GM18498 (cell line): ENCODE results near the gene VPS54.
A peak's percentile ranks its signal among the peaks of the same experiment; 100 is the strongest.
"Not testable (repeated sequence)": the region's sequence is repeated elsewhere in the genome, so short reads cannot be mapped to it uniquely, and the experiment has no call there.

Experiments
- ATAC-seq: cut with Tn5 transposase; IDR thresholded peaks from one replicate; pipeline ENCODE4 v1.9.1; 2021; ENCODE audit warnings: mild to moderate bottlenecking, moderate library complexity; ENCODE audit not compliant: unreplicated experiment

VPS54 gene

DNA sequence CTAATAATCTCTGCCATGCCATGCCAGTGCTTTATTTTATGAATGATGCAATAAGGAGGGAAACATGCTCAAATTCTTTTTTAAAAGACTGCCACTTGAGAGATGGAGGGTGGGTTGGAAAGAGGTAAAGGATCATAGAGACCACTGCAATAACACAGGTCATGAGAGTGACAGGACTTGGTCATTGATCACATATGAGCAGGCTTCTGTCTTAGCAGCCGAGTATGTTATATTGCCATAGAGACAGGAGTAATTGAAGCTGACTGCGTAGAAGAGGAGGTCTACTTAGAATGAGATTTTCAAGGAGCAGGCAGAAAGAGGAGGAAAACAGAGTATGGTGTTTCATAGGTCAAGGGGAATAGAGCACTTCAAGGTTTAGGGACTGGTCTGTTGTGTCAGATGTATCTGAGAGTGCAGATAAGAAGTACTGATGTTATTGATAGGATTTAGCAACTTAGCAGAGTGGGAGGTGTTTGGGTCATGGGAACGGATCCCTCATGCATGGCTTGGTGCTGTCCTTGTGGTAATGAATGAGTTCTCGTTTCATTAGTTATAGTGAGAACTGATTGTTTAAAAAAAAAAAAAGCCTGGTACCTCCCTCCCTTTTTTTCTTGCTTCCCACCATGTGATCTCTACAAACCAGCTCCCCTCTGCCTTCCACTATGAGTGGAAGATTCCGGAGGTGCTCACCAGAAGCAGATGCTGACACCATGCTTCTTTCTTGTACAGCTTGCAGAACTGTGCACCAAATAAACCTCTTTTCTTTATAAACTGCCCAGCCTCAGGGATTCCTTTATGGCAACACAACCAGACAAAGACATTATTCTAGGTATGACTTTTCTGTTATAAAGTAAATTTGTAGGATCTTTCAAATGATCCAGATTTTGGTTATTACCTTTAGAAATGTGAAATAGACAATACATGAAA, 144.8 kb downstream of the VPS54 start:
- no peak for ATAC-seq

DNA sequence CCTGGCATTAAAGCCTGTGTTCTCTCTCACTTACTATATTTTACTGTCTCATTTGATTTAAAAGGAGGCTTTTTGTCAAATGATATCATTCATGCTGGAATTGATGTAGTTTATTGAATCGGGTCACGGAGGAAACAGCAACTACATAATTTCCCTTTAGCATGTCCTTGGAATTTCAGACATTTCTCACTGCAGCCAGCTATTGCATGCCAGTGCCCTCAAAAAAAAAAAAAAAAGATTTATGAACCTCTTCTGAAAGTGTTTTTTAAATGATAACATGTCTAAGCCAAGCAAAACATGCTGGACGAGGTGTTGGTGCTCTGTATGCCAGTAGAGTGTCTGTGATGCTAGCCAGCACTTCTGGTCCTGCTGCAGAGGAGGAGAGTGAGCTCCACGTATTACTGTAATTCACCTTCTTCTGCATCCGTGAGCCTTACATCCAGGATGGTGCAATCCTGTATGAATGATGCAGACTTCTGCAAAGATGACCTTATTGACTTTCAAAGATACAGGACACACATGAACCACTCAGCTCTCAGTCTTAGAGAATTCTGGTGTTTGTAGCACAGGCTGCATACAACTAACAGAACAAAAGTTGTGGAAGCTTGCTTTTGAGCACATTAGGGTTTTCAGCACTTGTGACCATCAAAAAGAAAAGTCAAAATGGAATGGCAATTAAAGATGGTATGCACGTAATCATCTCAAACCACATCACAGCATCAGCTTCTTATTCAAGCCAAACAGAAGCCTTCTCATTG, 146.5 kb downstream of the VPS54 start:
- no peak for ATAC-seq

DNA sequence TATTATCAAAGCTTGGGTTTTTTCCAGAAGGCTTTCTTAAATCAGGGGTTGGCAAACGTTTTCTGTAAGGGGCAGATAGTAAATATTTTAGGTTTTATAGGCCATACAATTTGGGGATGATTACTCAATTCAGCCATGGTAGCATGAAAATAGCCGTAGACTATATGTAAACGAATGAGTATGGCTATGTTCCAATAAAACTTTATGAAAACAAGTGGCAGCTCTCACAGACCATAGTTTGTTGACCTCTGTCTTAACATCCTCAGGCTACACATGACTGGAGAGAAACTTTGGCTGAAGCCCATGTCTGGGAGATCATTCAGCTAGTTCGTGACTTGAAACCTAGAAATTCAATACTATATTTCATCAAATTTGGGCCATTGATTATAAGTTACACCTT, 147.4 kb downstream of the VPS54 start:
- ATAC-seq, result no peak

DNA sequence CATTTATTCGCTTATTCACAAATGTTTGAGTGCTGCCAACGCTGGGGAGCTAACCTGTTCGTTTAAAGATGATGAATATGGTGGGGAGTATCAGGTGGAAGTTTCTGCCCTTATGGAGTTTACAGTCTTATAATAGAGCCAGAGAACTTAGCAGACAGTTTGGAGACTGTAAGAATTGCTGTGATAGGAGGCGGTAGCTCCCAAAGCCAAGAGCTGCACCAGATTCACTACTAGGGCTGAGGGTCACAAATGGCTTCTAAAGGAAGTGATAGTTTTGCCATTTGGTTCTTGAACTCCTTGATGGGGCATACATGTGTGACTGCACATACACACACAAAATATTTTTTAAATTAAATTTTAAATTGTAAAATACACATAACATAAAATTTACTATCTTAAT, 148.5 kb downstream of the VPS54 start:
- ATAC-seq, result no peak

DNA sequence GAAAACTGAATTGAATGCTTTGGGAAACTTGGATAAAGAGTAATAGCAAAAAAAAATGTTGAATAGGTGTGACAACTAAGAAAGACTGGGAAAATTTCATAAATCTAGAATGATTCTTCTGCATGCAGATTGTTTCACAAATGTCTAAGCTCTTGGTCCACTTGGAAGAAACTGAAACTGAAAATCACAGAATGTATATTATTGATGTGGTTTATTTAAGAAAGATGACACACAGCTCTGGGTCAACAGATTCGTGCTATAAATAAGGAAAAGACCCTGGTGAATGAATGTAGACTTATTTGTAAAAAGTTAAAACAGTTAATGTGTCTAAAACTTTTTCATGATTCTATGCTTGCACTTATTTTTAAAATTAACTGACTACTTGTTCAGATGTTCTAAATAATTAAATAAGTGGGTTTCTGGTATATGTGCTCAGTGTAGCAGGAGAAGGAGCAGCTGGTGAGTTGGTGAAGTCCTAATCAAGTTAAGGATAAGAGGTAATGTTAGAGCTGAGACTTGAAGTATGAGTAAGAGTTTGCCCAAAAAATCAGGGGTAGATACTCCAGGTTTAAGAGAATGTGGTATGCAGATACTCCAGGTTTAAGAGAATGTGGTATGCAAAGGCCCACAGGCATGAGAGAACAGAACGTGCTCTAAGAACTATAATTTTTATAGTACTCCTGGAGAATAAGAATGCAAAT, 153.1 kb downstream of the VPS54 start:
- peak; percentile 67 for ATAC-seq

DNA sequence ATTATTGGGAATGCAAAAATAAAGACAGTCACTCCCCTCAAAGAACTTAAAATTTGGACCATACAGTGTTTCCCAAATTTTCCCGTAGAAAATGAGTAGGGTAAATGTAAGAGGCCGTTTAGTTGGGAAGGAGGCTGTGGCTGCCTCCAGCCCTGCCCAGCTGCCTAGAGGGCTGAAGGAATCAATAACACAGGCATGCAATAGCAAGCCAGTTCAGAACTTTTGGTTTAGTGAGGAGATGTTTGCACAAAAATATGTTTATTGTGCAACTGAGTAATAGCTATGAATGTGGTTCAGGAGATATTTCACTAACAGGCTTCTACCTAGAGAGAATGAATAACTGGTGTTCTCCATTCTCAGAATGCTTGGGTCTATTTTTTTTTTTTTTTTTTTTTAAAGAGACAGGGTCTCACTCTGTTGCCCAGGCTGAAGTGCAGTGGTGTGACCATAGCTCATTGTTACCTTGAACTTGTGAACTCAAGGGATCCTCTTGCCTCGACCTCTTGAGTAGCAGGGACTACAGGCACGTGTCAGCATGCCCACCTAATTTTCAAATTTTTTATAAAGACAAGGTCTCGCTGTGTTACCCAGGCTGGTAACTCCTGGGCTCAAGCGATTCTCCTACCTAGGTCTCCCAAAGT, 153.9 kb downstream of the VPS54 start:
- no peak for ATAC-seq

DNA sequence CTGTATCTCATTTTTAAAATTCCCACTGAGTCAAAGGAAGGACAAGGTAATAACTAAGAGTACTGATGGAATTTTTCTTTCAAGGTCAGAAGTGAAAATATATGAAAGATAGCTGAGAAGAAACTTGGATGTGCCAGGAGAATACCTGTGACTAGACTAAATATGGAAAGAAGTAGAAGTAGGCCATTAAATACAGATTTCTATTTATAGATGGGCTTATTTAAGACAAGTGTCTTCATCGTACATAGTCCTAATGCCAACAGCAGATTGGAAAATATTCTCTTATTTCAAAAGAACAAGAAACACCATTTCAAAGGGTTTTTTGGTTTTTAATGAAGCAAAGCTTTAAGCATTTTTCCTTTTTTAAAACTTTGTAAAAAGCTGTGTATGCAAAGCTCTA, 155.5 kb downstream of the VPS54 start:
- ATAC-seq, result no peak

DNA sequence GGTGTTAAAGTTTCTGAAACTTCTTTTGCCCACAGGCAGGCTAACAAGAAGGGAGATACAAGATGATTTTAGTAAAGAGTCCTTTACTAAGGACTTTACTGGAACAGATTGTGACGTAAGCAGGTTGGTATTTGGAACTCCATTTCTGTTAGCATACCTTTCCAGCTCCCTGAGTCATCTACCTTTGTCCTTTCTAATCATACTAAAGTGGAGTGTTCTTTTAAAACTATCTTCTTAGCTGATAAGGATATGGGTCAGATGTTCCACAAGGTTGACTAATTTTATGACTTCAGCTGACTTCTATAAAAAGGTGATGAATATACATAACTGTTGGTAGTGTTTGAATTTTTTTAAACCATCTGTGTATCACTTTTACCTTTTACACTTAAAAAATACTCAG, 156.4 kb downstream of the VPS54 start:
- no peak for ATAC-seq

DNA sequence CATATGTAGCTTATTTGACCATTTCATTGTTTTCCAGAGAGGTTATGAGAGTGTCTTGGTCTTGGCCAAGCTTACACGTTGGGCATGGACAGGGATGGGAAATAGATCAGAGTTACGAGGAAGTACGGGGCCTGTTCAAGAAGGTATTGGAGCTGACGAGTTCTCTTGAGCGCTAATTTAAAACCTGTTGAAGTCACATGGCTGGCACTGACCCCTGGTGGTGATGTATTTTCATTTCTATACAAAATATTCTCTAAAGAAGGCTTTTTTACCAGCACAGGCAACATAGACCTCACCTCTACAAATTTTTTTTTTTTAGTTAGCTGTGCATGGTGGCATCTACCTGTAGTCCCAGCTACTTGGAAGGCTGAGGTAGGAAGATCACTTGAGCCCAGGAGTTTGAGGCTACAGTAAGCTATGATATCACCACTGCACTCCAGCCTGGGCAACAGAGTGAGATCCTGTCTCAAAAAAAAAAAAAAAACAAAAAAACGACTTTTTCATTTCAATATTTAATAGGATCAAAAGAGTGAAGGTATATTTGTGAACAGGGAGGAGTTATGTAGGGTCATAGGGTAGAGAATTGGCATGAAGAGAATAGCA, 157.9 kb downstream of the VPS54 start:
- ATAC-seq, result peak; percentile 60

DNA sequence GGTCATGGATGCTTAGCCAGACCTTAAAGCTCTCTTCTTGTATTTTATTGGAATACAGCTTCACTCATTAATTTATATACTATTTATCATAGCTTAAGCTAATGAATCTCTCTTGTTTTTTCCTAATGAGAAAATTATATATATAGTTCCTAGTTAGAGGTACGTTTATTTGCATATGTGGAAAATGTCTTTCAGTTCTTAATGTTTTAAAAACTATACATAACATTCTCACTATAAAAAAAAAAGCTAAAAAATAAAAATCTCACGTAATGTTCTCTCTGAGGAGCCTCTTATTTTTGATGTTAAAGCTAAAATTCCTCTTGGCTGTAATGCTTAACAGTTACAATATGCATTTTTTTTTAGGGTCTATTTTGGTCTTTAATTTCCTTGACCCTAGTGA, 160.9 kb downstream of the VPS54 start:
- ATAC-seq, result no peak

DNA sequence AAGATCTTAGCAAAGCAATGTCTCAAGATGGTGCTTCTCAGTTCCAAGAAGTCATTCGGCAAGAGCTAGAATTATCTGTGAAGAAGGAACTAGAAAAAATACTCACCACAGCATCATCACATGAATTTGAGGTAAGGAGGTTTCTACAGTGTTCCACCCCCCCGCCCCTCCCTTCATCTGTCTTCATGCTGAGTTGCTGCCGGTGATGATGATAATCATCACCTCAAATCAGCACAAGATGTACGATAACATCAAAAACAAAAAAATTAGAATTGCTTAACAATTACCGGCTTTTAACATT, 163.0 kb downstream of the VPS54 start:
- ATAC-seq, result no peak

DNA sequence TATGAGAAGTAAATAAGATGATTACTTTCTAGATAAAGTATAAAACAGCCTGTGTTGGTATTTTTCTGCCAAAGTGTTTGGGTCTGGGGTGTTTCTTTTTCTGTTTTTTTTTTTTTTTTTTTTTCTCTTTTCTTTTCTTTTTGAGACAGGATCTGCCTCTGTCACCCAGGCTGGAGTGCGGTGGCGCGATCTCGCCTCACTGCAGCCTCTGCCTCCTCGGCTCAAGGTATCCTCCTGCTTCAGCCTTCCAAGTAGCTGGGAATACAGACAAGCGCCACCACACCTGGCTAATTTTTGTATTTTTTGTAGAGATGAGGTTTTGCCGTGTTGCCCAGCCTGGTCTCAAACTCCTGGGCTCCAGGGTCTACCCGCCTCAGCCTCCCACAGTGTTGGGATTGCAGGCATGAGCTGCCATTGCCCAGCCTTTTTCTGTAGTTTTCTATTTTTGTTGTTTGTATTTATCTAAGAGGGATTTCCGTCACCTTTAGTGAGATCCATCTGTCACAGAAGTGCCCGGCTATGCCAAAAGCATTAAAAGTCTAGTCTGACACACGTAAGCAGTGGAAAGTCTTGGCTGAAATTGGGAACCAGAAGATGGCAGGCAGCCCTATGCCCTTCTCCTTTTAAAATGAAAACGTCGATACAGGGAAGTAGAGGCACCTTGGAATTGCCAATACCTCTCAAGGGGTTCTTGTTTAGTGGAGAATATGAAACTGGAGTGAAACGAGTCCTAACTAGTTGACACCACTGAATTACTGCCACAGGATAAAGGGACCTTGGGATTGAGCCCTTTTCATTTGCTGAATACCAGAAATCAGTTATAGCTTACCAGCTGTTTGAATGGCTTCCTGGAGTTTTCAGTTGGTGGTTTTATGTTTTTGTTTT, 163.6 kb downstream of the VPS54 start:
- no peak for ATAC-seq

DNA sequence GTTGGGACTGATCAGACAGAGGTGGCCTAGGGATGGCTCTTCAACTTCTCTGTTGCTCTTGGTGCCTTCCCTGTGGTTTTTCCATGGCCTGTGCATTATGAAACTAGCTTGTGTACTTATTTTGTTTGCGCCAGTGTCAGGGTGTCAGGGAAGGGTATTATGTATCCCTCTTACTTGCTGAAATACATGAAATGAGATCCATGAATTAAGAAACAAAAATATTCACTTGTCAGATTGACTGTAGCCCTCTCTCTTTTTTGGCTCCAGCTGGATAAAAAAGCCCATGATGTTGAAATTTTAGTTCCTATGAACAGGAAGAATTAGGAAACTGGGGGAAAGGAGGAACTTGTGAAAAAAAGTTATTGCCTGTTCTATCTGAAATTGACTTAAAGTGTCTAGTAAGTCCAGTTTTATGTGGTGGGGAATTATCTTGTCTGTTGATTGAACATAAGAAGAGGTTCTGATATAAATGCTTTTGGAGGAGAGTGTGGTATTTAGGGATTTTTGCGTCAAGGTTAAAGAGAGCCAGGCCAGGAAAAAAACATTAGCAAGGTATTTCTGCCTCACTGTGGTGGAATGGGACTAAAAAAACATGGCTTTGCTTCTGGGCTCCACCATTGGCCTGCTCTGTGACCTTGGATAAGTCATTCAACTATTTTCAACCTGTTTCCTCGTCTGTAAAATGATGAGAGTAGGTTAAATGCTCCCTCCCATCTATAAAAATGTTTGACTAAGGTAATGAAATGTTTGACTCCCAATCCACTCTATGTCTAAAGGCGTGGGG, 165.5 kb downstream of the VPS54 start:
- no peak for ATAC-seq

DNA sequence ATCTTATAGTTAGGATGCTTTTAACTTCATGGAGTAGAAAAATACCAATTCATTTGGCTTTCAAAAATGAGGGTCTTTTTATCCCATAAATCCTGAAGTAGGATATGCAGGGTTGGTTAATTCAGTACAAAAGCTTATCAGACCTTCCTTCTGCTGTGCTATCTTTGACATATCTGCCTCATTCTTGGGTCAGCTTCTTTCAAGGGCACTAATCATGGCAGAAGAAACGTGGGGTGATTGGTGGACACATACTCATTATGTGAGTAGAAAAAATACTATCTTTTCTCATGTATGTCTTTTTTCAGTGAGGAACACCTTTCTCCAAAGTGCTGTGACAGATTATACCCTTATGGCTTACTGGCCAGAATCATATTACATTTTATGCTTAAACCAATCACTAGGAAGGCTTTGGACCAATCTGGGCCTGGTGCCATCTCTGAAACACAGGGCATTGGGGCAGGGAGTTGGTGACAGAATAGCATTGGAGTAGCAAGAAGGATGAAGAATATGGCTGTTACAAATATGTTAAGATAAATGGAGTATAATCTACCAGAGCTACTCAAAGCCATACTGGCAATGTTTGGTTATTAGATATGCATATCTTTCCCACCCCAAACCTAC, 167.4 kb downstream of the VPS54 start:
- ATAC-seq, result no peak

DNA sequence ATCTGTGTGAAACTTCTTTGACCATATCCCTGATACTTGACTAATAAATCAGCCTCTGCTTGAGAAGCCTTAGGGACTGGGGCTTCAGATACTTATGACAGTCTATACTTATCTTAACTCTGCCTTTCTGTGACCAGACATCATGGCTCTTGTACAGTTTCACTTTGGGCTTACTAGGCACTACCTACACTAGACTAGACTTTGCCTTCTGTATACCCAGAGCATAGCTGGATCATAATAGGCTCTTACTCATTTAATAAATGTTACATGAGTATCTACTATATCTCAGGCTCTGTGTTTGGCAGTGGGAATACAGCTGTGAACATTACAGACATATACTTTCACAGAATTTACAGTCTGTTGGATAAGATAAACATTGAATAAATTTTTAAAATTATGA, 168.6 kb downstream of the VPS54 start:
- no peak for ATAC-seq

DNA sequence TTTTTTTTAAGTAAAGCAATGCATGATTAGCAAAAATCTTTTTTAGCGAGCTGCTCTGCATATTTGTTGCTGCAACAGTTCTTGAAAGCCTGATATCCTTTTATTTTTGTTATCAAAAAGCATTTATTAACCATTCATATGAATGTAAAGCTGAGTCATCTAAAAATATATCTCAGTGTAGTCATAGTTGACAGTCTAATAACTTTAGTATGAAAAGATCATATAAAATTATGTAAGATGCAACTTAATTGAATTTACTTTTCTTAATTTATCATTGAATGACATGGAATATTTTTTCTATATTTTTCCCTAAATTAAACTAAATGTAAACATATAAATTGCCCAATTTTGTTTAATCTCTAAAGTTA, 169.0 kb downstream of the VPS54 start:
- no peak for ATAC-seq

DNA sequence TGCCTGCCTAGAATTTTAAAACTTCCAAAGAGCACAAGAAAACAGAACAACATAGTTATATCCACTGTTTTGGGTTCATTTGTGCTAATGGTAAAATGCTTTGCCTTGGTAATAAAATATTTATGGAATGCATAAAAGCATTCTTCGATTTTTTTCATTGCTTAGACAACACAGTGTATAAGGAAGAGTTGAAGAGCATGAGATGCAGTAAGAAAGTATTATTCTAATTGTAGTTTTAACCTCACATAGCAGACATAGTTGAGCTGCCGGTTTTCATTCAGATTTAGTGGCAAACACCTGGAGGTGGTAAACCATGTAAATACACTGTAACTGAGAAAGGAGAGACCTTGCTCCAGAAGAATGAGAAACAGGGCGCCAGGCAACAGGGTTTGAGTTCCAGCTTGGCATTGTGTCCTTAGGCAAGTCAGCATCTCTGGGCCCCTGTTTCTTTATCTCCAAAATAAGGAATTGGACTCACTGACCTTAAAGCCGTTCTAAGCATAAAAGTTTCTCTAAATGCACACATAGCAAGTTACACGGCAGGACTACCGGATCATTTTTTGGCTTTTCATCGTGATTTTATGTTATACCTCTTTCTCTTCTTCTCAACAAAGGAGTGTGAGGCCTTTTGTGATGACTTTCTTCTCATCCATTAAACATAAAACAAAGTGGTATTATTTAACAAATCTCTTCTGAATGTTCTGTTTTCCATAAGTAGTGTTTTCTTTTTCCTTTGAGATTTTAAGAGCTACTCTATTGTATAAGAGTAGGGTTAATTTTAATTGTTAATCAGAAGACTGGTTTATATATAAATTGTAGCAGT, 169.6 kb downstream of the VPS54 start:
- ATAC-seq, result no peak

DNA sequence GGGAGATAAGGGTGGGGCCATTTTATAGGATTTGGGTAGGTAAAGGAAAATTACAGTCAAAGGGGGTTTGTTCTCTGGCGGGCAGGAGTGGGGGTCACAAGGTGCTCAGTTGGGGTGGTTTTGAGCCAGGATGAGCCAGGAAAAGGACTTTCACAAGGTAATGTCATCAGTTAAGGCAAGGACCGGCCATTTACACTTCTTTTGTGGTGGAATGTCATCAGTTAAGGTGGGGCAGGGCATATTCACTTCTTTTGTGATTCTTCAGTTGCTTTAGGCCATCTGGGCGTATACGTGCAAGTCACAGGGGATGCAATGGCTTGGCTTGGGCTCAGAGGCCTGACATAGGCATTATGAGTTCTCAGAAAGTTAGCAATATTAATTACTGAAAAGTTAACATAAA, 171.7 kb downstream of the VPS54 start:
- ATAC-seq, result not testable (repeated sequence)
